HEK293 (cell line): ENCODE measurements around the gene DOCK3.

Experiments used
- CTCF ChIA-PET: fragments of 350-600 bp; formaldehyde crosslinking; extraction: SDS; loops from one replicate; lab custom pipeline; 2021; ENCODE audit warnings: antibody characterized with exemption; lab: Yijun Ruan, JAX
- POLR2A ChIA-PET: fragments of 300-600 bp; formaldehyde crosslinking; extraction: SDS; loops from one replicate; lab custom pipeline; 2020; ENCODE audit warnings: antibody characterized with exemption, inconsistent platforms; lab: Yijun Ruan, JAX
- H3K27ac ChIP-seq: fragments of 200-500 bp; sonication (Bioruptor generic); 2 replicates; pipeline ENCODE4 v1.5.1; 2014; ENCODE audit warnings: low read depth, low read length, control low read depth, inconsistent platforms; ENCODE audit errors: extremely low read depth
- H3K36me3 ChIP-seq, 2 experiments: fragments of 200-500 bp in 1 of 2; sonication (Bioruptor generic) in 1 of 2; 1 replicate in 1 of 2; 2 replicates in 1 of 2; pipeline ENCODE4 v1.5.1; 2014 to 2017; ENCODE audit warnings: inconsistent platforms in 2 of 2, low read length in 2 of 2; ENCODE audit not compliant: control insufficient read depth in 2 of 2, insufficient read depth in 1 of 2
- H3K4me1 ChIP-seq: fragments of 200-500 bp; sonication (Bioruptor generic); 2 replicates; pipeline ENCODE4 v1.5.1; 2014; ENCODE audit warnings: mild to moderate bottlenecking, low read length, inconsistent platforms; ENCODE audit not compliant: control insufficient read depth, insufficient read depth
- H3K4me3 ChIP-seq: 2 replicates; pipeline ENCODE4 v1.5.1; 2011; ENCODE audit warnings: low read depth, mild to moderate bottlenecking, control low read depth, low read length, moderate library complexity
- H3K9me3 ChIP-seq: fragments of 200-500 bp; sonication (Bioruptor generic); 2 replicates; pipeline ENCODE4 v1.5.1; 2014; ENCODE audit warnings: low read depth, low read length, inconsistent platforms; ENCODE audit not compliant: control insufficient read depth, insufficient read depth
- AEBP2 ChIP-seq: fragments of 450-650 bp; formaldehyde crosslinking; IDR thresholded peaks from 2 replicates; pipeline ENCODE4 v1.5.1; 2016; ENCODE audit warnings: missing biosample characterization, missing genetic modification characterization, borderline replicate concordance
- HIC1 ChIP-seq: fragments of 450-650 bp; formaldehyde crosslinking; IDR thresholded peaks from 2 replicates; pipeline ENCODE4 v1.5.1; 2016; ENCODE audit warnings: missing biosample characterization, missing genetic modification characterization
- SALL2 ChIP-seq: fragments of 450-650 bp; formaldehyde crosslinking; IDR thresholded peaks from 2 replicates; pipeline ENCODE4 v1.5.0; 2017; ENCODE audit warnings: missing biosample characterization, mild to moderate bottlenecking, missing genetic modification characterization, borderline replicate concordance
- SCRT2 ChIP-seq: fragments of 450-650 bp; formaldehyde crosslinking; IDR thresholded peaks from 2 replicates; pipeline ENCODE4 v1.5.1; 2016; ENCODE audit warnings: missing biosample characterization, missing genetic modification characterization
- SP2 ChIP-seq: fragments of 450-650 bp; formaldehyde crosslinking; IDR thresholded peaks from 2 replicates; pipeline ENCODE4 v1.5.1; 2016; ENCODE audit warnings: missing biosample characterization, missing genetic modification characterization
- TSHZ1 ChIP-seq: fragments of 450-650 bp; formaldehyde crosslinking; IDR thresholded peaks from 2 replicates; pipeline ENCODE4 v1.5.1; 2016; ENCODE audit warnings: missing biosample characterization, missing genetic modification characterization, borderline replicate concordance
- ZFP69B ChIP-seq: fragments of 450-650 bp; formaldehyde crosslinking; IDR thresholded peaks from 2 replicates; pipeline ENCODE4 v1.5.1; 2016; ENCODE audit warnings: missing biosample characterization, missing genetic modification characterization
- ZIC2 ChIP-seq: fragments of 450-650 bp; formaldehyde crosslinking; IDR thresholded peaks from 2 replicates; pipeline ENCODE4 v1.5.1; 2016; ENCODE audit warnings: missing biosample characterization, missing genetic modification characterization
- ZNF155 ChIP-seq: fragments of 450-650 bp; formaldehyde crosslinking; IDR thresholded peaks from 2 replicates; pipeline ENCODE4 v1.5.1; 2016; ENCODE audit warnings: missing biosample characterization, missing genetic modification characterization
- ZNF174 ChIP-seq: fragments of 450-650 bp; formaldehyde crosslinking; IDR thresholded peaks from 2 replicates; pipeline ENCODE4 v1.5.0; 2017; ENCODE audit warnings: missing biosample characterization, mild to moderate bottlenecking, missing genetic modification characterization
- ZNF221 ChIP-seq: fragments of 450-650 bp; formaldehyde crosslinking; IDR thresholded peaks from 2 replicates; pipeline ENCODE4 v1.5.1; 2017; ENCODE audit warnings: missing biosample characterization, missing genetic modification characterization, borderline replicate concordance
- ZNF391 ChIP-seq: fragments of 450-650 bp; formaldehyde crosslinking; IDR thresholded peaks from 2 replicates; pipeline ENCODE4 v1.5.1; 2016; ENCODE audit warnings: low read depth, missing biosample characterization, missing genetic modification characterization, borderline replicate concordance
- ZNF433 ChIP-seq: fragments of 450-650 bp; formaldehyde crosslinking; IDR thresholded peaks from 2 replicates; pipeline ENCODE4 v1.5.1; 2016; ENCODE audit warnings: missing biosample characterization, missing genetic modification characterization, low read depth
- ZNF473 ChIP-seq: fragments of 450-650 bp; formaldehyde crosslinking; IDR thresholded peaks from 2 replicates; pipeline ENCODE4 v1.5.1; 2017; ENCODE audit warnings: missing biosample characterization, missing genetic modification characterization
- ZNF510 ChIP-seq: fragments of 450-650 bp; formaldehyde crosslinking; IDR thresholded peaks from 2 replicates; pipeline ENCODE4 v1.5.1; 2018; ENCODE audit warnings: mild to moderate bottlenecking, missing genetic modification characterization, missing biosample characterization; ENCODE audit not compliant: insufficient replicate concordance
- ZNF596 ChIP-seq: fragments of 450-650 bp; IDR thresholded peaks from 2 replicates; pipeline ENCODE4 v1.5.0; 2018; ENCODE audit warnings: missing biosample characterization, mild to moderate bottlenecking, missing genetic modification characterization, moderate library complexity
- ZNF629 ChIP-seq: fragments of 450-650 bp; formaldehyde crosslinking; IDR thresholded peaks from 2 replicates; pipeline ENCODE4 v1.5.1; 2017; ENCODE audit warnings: missing biosample characterization, missing genetic modification characterization
- ZNF670 ChIP-seq: fragments of 450-650 bp; formaldehyde crosslinking; IDR thresholded peaks from 2 replicates; pipeline ENCODE4 v1.5.1; 2016; ENCODE audit warnings: missing biosample characterization, missing genetic modification characterization, low read depth
- ZNF677 ChIP-seq: fragments of 450-650 bp; IDR thresholded peaks from 2 replicates; pipeline ENCODE4 v1.5.0; 2018; ENCODE audit warnings: missing biosample characterization, mild to moderate bottlenecking, missing genetic modification characterization, moderate library complexity
- TF ChIP-seq, protein P1 (sequence below): sonication (generic); formaldehyde crosslinking; IDR thresholded peaks from 2 replicates; pipeline ENCODE4 v1.8.1; 2022; ENCODE audit warnings: mild to moderate bottlenecking, moderate library complexity, missing genetic modification reagents

The DOCK3 gene

GRCh38 chr3:50805321-50805720, 130.6 kb downstream of the DOCK3 start (continued):
- no peak for TF ChIP-seq TSHZ1 (tag by site-specific recombination)
- TF ChIP-seq SP2 (tag by site-specific recombination), result no peak
- TF ChIP-seq HIC1 (tag by site-specific recombination), result no peak
- no peak for TF ChIP-seq ZNF473 (tag by site-specific recombination)
- TF ChIP-seq ZNF221 (tag by site-specific recombination), result no peak
- no peak for TF ChIP-seq ZNF174 (tag by site-specific recombination)
- TF ChIP-seq ZNF433 (tag by site-specific recombination), result no peak
- TF ChIP-seq ZFP69B (tag by site-specific recombination), result no peak
- no peak for TF ChIP-seq ZNF510 (tag by site-specific recombination)
- TF ChIP-seq ZNF670, result no peak
- TF ChIP-seq ZIC2, result no peak

- TF ChIP-seq ZNF596 (tag by site-specific recombination) (no peak), SALL2 (tag by site-specific recombination) (no peak), AEBP2 (tag by site-specific recombination) (no peak), ZNF391 (no peak), ZNF629 (tag by site-specific recombination) (no peak), ZNF155 (tag by site-specific recombination) (no peak), SCRT2 (no peak), ZNF677 (tag by site-specific recombination) (no peak), ZNF174 (tag by site-specific recombination) (no peak)
- TF ChIP-seq, protein P1, sequence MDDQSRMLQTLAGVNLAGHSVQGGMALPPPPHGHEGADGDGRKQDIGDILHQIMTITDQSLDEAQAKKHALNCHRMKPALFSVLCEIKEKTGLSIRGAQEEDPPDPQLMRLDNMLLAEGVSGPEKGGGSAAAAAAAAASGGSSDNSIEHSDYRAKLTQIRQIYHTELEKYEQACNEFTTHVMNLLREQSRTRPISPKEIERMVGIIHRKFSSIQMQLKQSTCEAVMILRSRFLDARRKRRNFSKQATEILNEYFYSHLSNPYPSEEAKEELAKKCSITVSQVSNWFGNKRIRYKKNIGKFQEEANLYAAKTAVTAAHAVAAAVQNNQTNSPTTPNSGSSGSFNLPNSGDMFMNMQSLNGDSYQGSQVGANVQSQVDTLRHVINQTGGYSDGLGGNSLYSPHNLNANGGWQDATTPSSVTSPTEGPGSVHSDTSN (CRISPR knock-in tag), result no peak
Measured at GRCh38 chr3:50806031-50806430, 131.3 kb downstream of the DOCK3 start.

More at GRCh38 chr3:50806031-50806430, 131.3 kb downstream of the DOCK3 start:
- Histone ChIP-seq H3K27ac (no peak overlapping the region), H3K4me1 (no peaks in the 10 kb centered on the region), H3K9me3 (no peaks in the 10 kb centered on the region), H3K4me3 (no peak overlapping the region), H3K36me3 (no peaks in the 10 kb centered on the region)
- POLR2A ChIA-PET, result no interaction called here
- CTCF ChIA-PET, result no interaction called here
